Epithelial cell of proximal tubule (primary cell): ENCODE measurements around the gene NINJ1. TPM values are rescaled to one million over a fixed set of nuclear protein-coding genes. Genes with fewer than 3 reads are reported as not detected.

ENCODE experiments used
- DNase-seq: peaks from one replicate; pipeline ENCODE4 v3.0.0-alpha.2; 2011; ENCODE audit warnings: low read depth
- H3K4me3 ChIP-seq: 2 replicates; pipeline ENCODE4 v1.5.1; 2011; ENCODE audit warnings: low read depth, mild to moderate bottlenecking, low read length
- CTCF ChIP-seq: conservative IDR thresholded peaks from 2 replicates; pipeline ENCODE4 v1.5.1; 2012; ENCODE audit warnings: low read depth, mild to moderate bottlenecking, low read length
- total RNA-seq: library from RNA; depleted of rRNA; stranded (reverse); fragments of >200 nt; gene quantifications from 2 replicates; pipeline ENCODE4 v1.2.3, GENCODE V29; 2015

Gene NINJ1
- total RNA-seq, 1 donor from 2014 or later: 59.0 TPM

GRCh38 chr9:93089481-93089991 is 44.5 kb downstream of the NINJ1 start:
- no peak for TF ChIP-seq CTCF
- DNase-seq: no peak
- H3K4me3 ChIP-seq: no peak overlapping the region

DNA sequence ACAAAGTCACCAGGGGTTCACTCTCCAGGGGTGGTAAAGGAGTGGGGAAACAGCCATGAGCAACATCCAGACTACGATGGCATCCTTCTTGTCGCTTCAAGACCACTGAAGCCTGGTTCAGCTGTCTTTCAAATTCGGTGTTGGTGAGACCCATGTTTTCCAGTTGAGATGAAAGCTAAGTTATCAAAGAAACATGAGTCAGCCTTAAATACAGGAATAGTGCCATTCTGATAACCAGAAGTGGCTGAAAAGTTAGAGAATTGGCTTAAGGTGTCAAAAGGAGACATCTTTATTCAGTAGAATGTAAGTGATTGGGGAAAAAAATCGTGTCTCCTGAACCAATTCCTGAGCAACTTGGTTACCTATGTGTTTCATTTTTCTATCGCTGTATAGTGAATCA is 45.0 kb downstream of the NINJ1 start:
- no peak overlapping the region for H3K4me3 ChIP-seq
- TF ChIP-seq CTCF: no peak
- DNase-seq: no peak

- no peak overlapping the region for H3K4me3 ChIP-seq
- no peak for DNase-seq
- no peak for TF ChIP-seq CTCF
Observed at GRCh38 chr9:93088656-93089015, 45.4 kb downstream of the NINJ1 start.

- no peak for TF ChIP-seq CTCF
- no peak for DNase-seq
- no peak overlapping the region for H3K4me3 ChIP-seq
Observed at GRCh38 chr9:93087971-93088655, 45.9 kb downstream of the NINJ1 start.

- no peak overlapping the region for H3K4me3 ChIP-seq
- no peak for DNase-seq
- no peak for TF ChIP-seq CTCF
Observed at GRCh38 chr9:93086447-93087224, 47.4 kb downstream of the NINJ1 start.

GRCh38 chr9:93085676-93086075 is 48.4 kb downstream of the NINJ1 start:
- no peak for TF ChIP-seq CTCF
- no peak for DNase-seq
- H3K4me3 ChIP-seq: no peak overlapping the region
